Activated CD4-positive, alpha-beta T cell treated with anti-CD3 and anti-CD28 coated beads, Interleukin-2, amount 50 U/mL, for 48 hours (primary cell): Measurements from ENCODE around the gene LDLRAP1.

ENCODE experiments used
- DNase-seq, 2 experiments: peaks; one replicate each; pipeline ENCODE4 v3.0.0-alpha.2; 2020

LDLRAP1 gene

DNA sequence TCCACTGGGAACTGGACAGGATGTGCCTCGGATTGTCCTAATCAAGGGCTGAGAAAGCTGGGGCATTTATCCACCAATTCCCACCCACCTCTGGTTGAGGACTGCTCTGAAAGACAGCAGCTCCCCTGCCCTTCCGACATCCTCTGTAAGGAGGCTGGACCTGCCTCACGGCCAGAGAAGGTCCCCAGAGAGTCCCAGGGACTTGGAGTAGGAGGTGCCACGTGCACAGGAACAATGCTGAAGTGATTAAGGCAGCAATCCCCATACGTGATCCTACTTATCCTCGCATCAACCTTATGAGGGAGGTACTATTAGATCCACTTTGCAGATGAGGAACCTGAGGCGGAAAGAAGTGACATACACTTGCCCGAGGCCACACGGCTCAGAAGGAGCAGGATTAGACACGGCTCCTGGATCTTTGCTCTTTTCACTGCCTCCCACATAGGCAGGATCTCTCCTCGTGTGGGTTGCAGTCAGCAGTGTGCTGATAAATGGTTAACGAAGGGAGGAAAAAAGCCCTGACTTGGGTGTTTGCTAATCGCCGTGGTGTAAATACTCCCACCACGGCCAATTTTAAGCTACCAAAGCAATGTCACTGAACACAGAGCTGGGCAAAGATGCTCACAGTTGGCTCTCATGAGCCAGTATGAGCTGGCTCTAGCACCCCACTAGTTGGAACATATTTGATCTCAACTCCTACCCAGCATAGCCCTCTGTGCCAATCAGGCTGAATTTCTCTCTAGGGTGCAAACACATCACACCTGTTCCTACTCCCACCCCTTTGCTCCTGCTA is 18.6 kb upstream of the LDLRAP1 start:
- DNase-seq: no peak

DNA sequence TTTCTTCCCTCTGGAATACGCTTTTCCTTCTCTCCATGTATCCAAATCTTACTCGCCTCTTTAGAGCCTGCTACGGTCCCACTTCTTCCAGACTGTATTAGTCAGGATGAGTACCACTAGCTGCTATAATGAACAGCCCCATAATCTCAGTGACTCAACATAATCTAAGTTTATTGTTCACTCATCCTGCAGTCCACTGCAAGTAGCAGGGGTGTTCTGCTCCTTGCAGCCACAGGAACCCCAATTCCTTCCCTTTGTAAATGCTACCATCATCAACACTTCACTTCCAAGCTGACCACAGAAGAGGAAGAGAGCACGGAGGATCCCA is 18.1 kb upstream of the LDLRAP1 start:
- DNase-seq: no peak

DNA sequence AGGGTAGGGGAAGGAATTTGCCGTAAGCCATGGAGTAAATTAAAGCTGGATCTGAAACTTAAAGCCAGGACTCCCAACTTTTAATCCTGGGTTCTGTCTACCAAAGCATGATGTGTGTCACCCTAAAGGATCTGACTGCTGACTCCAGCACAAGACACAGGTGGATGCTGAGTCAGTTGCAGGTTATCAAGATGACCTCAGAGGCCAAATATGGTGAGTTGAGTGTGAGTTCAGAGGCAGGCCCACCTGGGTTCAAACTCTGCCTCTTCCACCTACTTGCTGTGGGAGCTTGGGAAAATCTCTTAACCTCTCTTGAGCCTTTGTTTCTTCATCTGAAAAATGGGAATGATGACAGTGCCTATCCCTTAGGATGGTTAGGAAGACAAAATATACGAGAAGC is 16.7 kb upstream of the LDLRAP1 start:
- DNase-seq: no peak

DNA sequence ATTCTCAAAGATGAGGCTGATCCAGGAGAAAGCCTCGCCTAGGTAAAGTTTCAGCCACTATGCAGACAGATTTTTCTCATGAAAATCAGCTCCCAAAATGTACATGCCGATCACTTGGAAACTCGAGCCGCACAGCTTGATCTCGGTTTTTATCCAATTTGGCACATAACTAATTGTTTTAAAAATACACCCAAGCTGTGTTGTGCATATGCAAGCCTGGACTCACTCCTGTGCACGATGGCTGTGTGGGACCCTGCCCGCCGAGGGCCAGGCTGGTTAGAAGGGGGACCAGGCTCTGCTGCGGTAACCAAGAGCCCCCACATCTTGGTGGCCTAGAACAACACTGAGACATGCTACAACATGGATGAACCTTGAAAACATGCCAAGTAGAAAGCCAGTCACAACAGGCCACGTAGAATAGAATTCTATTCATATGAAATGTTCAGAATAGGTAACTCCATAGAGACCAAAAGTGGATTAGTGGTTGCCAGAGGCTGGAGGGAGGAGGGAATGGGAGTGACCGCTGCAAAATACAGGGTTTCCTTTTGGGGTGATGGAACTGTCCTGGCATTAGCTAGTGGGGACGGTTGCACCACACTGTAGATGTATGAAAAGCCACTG is 16.1 kb upstream of the LDLRAP1 start:
- DNase-seq: no peak

DNA sequence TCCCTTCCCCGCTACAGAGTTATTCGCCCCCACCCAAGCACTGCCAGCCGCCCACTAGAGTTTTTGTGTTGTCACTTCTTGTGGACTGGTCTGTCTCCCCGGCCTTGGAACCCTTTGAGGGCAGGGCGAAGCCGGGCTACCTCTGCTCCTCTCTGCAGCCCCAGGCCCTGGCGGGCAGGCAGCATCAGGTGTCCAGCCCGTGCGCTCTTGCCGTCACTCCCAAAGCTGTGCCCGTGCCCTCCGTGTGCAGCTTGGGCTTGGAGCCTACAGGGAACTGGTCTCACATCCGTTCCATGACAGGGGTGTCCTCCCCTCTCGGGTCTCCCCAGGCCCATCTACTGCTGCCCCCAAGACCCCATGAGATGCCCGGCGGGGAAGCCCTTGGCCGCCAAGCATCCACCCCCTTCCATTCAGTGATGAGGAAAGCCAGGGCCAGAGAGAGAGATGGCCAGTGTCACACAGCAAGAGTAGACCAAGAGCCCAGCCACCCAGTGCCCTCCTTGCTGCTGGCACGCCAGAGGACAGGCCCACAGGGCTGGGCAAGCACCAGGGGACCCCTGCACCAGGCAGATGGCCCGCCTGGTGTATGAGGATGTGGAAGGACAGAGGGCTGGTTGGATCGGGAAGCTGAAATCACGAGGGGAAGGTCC is 15.3 kb upstream of the LDLRAP1 start:
- DNase-seq: no peak

DNA sequence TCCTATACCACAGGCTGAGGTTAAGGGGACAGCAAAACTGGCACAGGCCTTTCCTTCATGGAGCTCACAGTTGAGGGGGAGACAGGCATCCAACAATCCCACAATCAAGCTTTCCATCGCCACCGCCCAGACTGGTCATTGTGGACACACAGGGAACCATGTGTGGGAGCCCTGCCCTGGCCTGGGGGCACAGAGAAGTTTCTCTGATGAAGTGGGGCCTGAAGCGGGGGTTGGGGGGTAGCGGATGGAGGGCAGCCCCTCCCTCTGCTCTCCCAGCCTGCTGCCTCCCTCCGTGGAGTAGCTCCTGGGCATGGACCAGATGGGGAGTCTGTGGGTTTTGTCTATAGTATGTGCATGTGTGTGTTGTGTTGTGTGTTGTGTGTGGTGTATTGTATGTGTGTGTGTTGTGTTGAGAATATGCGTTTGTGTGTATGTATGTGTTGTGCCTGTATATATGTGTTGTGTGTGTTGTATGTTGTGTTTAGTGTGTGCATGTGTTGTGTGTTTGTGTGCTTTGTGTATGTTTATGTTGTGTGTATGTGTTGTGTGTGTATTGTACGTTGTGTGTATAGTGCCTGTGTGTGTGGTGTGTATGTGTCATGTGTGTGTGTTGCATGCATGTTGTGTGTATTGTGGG is 14.4 kb upstream of the LDLRAP1 start:
- no peak for DNase-seq

DNA sequence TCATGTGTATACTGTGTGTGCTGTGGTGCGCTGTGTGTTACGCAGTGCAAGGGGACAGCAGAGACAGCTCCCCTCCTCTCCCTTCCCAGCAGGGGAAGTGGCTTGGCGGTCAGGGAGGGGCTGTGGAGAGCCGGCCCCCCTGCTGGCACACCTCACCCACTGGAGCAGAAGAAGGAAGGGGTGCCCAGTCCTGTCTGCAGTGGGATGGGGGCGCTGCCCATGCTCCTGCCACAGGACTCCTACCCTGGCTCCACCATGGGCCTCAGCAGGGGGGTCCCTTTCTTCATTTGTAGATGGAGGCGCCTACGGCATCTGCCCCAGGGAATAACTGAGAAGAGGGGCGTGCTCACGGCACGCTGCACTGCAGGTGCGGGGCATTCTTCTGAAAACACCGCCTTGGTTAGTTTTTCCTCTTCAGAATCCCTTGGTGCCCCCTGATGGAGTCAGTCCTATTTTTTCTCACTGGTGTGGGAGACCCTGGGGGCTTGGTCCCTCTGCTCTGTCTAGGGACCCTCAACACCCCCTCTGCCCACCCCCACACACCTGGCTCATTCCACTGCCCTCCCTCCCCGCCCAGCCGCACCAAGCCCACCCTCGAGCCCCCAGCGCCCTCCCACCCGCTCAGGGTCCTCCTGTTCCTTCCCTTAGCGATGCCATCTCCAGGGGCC is 13.8 kb upstream of the LDLRAP1 start:
- DNase-seq: no peak

DNA sequence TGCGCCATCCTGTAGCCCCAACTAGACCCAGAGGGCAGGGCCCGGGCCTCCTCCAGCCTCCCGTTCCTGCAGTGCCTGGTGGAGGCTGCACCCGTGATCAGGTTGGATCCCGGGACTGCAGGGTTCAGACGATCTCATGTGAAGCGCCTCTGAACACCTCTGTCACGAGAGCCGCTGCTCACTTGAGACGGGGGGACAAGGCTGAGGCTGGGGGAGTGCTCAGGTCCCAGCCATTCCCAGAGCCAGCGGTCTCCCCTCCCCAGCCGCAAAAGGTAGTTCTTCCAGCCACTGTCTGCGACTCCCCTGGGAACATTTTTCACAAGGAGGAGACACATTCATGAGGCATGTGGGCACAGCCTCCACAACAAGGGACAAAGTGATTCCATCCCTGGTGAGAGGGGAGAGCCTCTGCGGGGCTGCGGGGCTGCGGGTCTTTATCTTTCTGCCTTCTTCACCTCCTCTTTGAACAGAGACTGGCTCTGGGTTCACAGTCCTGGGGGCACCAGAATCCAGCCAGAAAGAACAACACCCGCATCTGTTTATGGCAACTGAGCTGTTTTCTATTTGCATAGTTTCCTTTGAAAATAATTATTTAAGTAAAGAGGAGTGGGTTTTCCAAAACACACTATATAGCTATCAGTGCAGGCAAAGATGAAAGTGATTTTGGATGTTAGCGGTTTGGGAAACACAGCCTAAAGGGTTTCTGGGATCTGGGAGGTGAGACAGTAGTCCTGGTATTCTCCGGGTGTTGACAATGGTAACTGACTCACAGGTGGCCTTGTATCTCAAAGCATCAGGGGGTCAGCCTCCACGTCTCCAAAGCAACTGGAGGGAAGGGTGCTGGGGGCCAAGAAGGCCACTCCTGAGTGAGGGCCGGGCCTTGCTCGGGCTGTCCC is 13.0 kb upstream of the LDLRAP1 start:
- DNase-seq: no peak

DNA sequence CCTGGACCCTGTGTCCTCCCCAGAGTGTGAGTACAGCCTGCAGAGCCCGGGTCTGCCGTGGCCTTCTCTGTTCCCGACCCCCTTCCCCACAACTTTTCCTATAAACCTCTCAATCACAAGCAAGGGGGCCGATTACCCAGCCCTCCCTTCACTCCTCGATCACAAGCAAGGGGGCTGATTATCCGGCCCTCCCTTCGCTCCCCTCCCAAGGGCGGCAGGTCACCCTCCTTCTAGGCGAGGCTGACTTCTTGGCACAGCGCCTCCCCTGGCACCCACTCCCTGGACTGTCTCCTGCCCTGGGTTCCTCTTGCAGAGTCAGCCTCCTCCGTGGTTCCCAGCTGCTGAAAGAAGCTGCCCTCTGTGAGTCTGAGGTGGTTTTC is 12.3 kb upstream of the LDLRAP1 start:
- DNase-seq: no peak

DNA sequence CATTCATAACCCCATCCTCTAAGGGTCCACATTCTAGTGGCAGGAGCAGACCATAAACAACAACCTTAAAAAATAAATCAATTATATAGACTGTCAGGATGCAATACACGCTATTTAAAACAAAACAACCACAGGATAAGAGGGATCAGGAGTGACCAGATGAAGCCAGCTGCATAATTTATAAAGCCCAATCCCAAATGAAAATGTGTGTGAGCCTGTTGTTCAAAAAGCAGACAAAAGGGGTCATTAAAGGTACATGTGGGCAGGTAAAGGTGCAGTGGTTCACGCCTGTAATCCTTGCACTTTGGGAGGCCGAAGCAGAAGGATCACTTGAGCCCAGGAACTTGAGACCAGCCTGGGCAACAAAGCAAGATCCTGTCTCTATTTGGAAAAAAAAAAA is 10.4 kb upstream of the LDLRAP1 start:
- DNase-seq: no peak

DNA sequence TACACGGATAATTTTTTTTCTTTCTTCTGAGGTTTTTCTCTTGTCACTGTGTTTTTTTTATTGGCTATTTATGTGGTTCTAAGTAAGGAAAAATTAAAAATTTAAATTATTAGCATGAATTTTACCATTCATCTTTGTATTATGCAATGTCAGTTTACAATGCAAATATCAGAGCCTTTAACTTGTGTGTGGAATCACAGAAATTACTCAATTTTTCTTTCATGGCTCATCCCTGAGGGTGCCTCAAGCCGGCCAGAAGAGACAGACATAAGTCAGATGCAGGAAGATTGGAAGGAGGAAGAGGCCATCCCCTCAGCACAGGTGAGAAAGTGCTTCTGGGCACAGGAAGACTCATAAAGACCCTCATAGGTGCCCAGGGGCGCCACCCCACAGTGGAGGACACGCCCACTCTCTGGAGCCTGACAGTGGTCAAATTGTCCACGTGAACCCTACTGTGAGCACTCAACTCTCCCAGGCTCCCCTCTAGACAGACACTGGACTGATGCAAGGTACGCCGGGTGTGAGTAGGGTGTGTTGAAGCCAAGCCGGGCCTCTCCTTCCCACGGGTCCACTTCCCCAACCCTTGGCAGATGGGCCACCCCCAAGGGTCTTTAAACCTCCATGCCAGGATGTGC is 9.5 kb upstream of the LDLRAP1 start:
- no peak for DNase-seq

DNA sequence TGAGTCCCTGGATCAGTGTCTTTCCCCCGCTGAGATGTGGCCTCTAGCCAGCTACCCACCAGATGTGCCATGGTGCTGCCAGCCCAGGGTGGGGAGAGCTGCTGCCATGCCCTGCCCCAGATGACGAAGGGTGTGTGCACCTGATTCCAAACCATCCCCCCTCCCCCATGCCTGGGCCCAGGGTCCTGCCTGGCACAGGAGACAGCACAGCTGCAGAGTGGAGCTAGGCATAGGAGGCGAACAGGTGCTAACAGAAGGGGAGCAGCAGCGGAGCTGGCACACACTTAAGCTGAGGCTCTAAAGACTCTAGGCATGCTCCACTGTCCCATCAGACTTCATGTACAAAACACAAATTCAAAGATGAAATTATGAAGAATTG is 9.0 kb upstream of the LDLRAP1 start:
- DNase-seq: no peak

DNA sequence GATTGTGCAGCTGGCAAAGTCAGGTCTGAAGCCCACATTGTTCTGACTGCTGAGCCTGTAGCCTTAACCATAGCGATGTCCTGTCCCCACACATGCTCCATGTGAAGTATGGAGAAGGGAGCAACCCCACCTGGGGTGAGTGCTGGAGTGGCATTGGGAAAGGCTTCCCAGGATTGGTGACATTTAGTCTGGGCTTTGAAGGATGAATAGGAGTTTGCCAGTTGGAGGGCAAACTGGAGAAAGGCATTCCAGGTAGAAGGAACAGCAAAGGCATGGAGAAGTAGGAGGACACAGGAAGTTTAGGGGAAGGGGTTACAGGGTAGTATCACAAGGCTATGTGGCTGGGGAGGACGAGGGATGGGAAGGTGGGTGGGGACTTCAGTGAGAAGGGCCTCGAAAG is 7.3 kb upstream of the LDLRAP1 start:
- DNase-seq: no peak

DNA sequence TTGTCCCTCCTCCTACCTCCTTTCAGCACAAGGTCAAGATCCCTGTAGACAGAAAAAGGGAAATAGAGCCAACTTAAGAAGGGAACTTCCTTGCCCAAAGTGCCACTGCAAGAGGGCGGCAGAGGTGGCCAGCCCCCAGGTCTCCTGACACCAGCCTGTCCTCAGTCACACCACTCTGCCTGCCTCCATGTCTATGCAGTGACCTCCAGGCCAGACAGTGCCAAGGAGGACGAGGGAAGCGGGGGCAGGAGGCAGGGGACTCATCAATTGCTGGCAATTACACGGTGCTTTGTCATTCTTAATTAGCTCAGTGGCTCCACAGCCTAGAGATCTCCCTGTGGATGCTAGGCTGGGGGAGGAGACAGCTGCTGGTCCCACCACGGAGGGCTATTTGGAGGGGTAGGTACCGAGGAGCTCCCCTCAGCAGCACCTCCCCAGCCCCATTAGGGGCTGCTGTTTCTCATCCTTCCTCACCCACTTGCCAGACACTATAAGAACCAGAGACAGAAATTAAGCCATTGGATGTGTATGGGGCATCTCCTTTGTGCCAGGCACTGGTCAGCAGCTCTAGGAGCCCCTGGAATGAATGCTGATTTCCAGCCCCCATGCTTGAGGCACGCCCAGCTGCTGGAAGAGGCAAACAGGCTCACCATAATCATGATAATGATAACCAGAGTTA is 6.1 kb upstream of the LDLRAP1 start:
- DNase-seq: no peak

DNA sequence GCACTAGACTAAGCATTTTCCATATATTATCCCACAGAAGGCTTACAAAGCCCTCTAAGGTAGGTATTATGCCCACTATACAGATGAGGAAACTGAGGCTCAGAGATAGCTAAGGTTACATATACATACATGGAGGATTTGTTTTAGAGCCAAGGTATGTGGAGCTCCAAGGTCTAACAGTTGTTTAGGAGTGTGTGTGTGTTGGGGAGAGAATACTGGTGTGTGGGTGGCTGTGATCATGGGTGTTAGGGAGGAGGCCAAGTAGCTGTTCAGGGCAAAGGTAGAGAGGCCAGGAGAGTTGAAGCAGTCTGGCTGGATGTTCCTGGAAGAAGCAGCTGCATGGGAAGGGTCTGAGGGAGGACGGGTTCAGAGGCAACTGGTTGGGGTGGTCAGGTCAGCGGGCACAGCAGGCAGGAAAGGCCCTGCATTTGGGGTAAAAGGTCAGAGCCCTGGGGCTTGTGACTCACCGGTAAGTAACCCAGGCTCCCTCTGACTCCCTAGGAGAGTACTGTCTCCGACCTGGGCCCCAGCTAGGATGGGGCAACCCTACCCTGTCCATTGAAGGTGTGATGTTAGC is 5.1 kb upstream of the LDLRAP1 start:
- DNase-seq: no peak

DNA sequence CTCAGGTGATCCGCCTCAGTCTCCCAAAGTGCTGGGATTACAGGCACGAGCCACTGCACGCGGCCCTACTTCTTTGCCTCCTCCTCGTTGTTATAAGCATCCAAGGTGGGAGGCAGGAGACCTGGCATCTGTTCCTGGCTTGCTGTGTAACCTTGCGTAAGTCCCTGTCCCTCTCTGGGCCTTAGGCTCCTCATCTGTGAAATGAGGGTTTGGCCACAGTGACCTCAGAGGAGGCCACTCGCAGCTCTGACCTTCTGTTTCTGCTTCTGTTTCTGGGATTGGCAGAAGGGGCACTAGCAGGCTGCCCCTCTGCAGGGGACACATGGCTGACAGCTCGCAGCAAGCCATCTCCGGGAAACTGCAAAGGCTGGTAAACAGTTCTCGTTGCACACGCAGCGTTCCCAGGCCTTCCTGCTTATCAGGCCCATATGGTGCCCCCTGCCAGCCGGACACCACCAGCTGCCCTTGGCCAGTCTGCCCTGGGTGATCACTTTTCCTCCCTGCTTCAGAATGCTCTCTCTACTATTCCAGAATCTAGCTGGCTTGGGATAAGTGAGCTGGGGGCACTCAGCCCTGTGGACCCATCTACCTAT is 2.6 kb upstream of the LDLRAP1 start:
- no peak for DNase-seq

DNA sequence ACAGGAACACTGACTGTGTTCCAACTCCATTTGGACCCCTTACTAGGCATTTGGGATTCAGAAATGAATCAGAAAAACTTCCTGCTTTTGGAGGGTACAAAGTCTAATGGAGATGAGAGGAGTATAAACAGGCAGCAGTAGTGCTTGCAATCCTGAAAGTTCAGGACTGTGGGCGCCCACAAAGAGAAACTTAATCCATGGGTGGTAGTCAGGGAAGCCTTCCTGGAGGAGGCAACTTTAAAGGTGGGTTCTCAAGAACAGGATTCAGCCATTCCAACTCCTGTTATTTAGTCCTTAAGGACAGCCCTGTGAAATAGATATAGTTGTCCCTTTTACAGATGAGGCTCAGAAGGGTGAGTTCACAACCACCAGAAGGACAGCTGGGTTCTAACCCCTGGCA is 2.0 kb upstream of the LDLRAP1 start:
- DNase-seq: no peak

DNA sequence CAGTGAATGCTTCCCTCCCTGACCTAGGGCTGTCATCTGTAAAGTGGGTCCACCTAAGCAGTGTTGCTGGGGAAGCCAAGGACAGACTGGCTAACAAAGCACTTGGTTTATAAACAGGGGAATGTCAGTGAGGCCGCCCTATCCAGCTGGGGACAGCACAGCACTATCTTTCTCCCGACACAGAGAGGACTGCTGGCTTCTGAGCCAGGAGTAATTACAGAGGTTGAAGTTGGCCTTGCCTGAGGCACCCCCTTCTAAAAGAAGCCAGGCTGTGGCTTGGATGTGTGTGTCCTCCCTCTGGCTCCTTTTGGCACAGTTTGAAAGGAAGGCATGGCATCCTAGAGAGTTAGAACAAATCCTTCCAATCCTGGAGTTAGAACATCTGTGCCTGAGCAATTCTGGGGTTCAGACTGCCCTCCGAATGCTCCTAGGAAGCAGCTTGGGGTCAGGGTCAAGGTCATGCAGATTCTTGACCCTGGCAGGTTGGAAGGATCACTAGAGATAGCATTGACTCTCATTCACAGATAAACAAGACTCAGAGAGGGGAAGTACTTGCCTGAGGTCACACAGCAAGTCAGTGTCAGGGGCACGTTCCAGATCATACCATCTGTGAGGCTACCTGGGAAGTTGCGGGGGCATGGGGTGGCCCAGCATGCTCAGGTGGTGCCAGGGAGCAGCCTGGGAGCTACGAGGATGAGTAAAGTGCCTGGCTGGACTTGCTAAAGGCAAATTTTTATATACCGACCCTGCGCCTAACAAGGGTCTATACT is 1.3 kb upstream of the LDLRAP1 start:
- DNase-seq: no peak

DNA sequence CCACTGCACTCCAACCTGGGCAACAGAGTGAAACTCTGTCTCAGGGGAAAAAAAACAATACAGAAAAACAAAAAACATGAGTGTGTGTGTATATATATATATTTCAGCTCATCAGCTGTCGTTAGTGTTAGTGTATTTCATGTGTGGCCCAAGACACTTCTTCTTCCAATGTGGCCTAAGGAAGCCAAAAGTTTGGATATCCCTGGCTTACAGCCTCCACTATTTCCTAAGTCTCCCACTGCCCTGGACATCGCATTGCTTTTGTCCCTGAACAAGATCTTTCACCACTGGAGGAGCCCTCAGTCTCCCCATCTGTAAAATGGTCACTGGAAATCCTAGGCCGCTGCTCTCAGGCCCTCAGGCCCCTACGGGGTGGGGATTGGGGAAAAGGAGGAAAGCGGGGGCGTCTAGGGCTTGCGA is 391 bp upstream of the LDLRAP1 start:
- DNase-seq: no peak
